ENCODE results near the gene CDK11B.
"Not testable (repeated sequence)": the region's sequence is repeated elsewhere in the genome, so short reads cannot be mapped to it uniquely, and the experiment has no call there.

CDK11B gene

GRCh38 chr1:1658583-1659549 lies at the start of gene CDK11B:
TSS of gene CDK11B (minus strand) at chr1:1659004. CDS start at chr1:1657485, 1,519 bp downstream.
- peak; percentile 98 to 99 for DNase-seq

- not testable (repeated sequence) for DNase-seq
Observed at GRCh38 chr1:1707897-1708296, 49.1 kb upstream of the CDK11B start.

- DNase-seq = not testable (repeated sequence)
Observed at GRCh38 chr1:1707241-1707640, 48.4 kb upstream of the CDK11B start.

GRCh38 chr1:1705623-1706022 lies 46.8 kb upstream of the CDK11B start:
- DNase-seq = not testable (repeated sequence)

- DNase-seq = not testable (repeated sequence)
Observed at GRCh38 chr1:1704284-1704957, 45.6 kb upstream of the CDK11B start.

GRCh38 chr1:1703796-1704195 lies 45.0 kb upstream of the CDK11B start:
- DNase-seq = no peak

GRCh38 chr1:1702506-1702905 lies 43.7 kb upstream of the CDK11B start:
- DNase-seq = not testable (repeated sequence)

- not testable (repeated sequence) for DNase-seq
Observed at GRCh38 chr1:1700557-1700956, 41.8 kb upstream of the CDK11B start.

GRCh38 chr1:1700067-1700466 lies 41.3 kb upstream of the CDK11B start:
- DNase-seq = not testable (repeated sequence)

GRCh38 chr1:1699061-1699460 lies 40.3 kb upstream of the CDK11B start:
- not testable (repeated sequence) for DNase-seq

- not testable (repeated sequence) for DNase-seq
Observed at GRCh38 chr1:1697358-1698183, 38.8 kb upstream of the CDK11B start.

GRCh38 chr1:1696431-1697357 lies 37.9 kb upstream of the CDK11B start:
- DNase-seq = not testable (repeated sequence)

- DNase-seq = peak; percentile 91 to 92
Observed at GRCh38 chr1:1692714-1693647, 34.2 kb upstream of the CDK11B start, which contains the start of gene SLC35E2B. TSS of gene SLC35E2B (minus strand) at chr1:1692795. CDS start at chr1:1676699, 16,096 bp downstream.

GRCh38 chr1:1692324-1692713 lies 33.5 kb upstream of the CDK11B start:
- peak; percentile 73 to 79 for DNase-seq

- DNase-seq = not testable (repeated sequence)
Observed at GRCh38 chr1:1691443-1691842, 32.6 kb upstream of the CDK11B start.

- DNase-seq = not testable (repeated sequence)
Observed at GRCh38 chr1:1689526-1689925, 30.7 kb upstream of the CDK11B start.

- DNase-seq = no peak
Observed at GRCh38 chr1:1687846-1688245, 29.0 kb upstream of the CDK11B start.

GRCh38 chr1:1684031-1684681 lies 25.4 kb upstream of the CDK11B start:
- DNase-seq = no peak

- DNase-seq = no peak
Observed at GRCh38 chr1:1683104-1683905, 24.5 kb upstream of the CDK11B start.

All from stimulated activated CD4-positive, alpha-beta T cell treated with anti-CD3 and anti-CD28 coated beads, Interleukin-4, amount 100 ng/mL, for 4 hours (primary cell).